Esophagus (tissue), 2 donors: ENCODE measurements around the gene SERPINB12. TPM values are rescaled to one million over a fixed set of nuclear protein-coding genes. Genes with fewer than 3 reads are reported as not detected.
A peak's percentile ranks its signal among the peaks of the same experiment; 100 is the strongest.

ENCODE experiments used
- H3K27ac ChIP-seq, 2 donors: one replicate each; pipeline ENCODE4 v1.5.1; 2013; ENCODE audit warnings: low read depth in 2 of 2, mild to moderate bottlenecking in 2 of 2, inconsistent platforms in 1 of 2, low read length in 1 of 2, moderate library complexity in 1 of 2
- H3K27me3 ChIP-seq, 2 donors: one replicate each; pipeline ENCODE4 v1.6.1; 2013; ENCODE audit warnings: low read length in 2 of 2, control low read depth in 1 of 2, mild to moderate bottlenecking in 1 of 2; ENCODE audit not compliant: insufficient read depth in 2 of 2, control insufficient read depth in 1 of 2
- H3K36me3 ChIP-seq, 2 donors: one replicate each; pipeline ENCODE4 v1.6.1; 2013; ENCODE audit warnings: low read length in 1 of 2; ENCODE audit not compliant: control insufficient read depth in 2 of 2, insufficient read depth in 2 of 2
- H3K4me1 ChIP-seq, 2 donors: one replicate each; pipeline ENCODE4 v1.6.1; 2013; ENCODE audit warnings: low read length in 1 of 2; ENCODE audit not compliant: control insufficient read depth in 2 of 2, insufficient read depth in 2 of 2
- H3K4me3 ChIP-seq, 2 donors: one replicate each; pipeline ENCODE4 v1.5.1; 2013; ENCODE audit warnings: low read length in 2 of 2, mild to moderate bottlenecking in 2 of 2, low read depth in 1 of 2, moderate library complexity in 1 of 2
- H3K9me3 ChIP-seq, 2 donors: one replicate each; pipeline ENCODE4 v1.6.1; 2013; ENCODE audit warnings: mild to moderate bottlenecking in 2 of 2, low read depth in 1 of 2, low read length in 1 of 2, moderate library complexity in 1 of 2; ENCODE audit not compliant: control insufficient read depth in 2 of 2, insufficient read depth in 1 of 2
- WGBS, 2 donors: extraction: QIAGEN DNeasy Blood & Tissue Kit; methylation state at CpG; one replicate each; pipeline ENCODE4 v1.1.7; 2013; 5-methylcytosine and 5-hydroxymethylcytosine counted together
- polyA plus RNA-seq, 2 donors: library from polyadenylated mRNA; stranded (reverse); fragments of 200-250 nt; gene quantifications; one replicate each; pipeline ENCODE4 v1.2.3, GENCODE V29; 2013
- donor health status: healthy with polysubstance abuse.
- donor health status: Bipolar disorder and iron deficiency.

Gene SERPINB12
- polyA plus RNA-seq, 2 donors = 0.16 to 1.4 TPM

GRCh38 chr18:63544017-63544416 is 1.8 kb downstream of the SERPINB12 start:
- no peaks in the 10 kb centered on the region for H3K36me3 ChIP-seq
- 79 to 84% methylated on average over 2 of the region's 2 CpGs for WGBS, 2 donors
- H3K9me3 ChIP-seq = no peaks in the 10 kb centered on the region

GRCh38 chr18:63545000-63545399 is 2.8 kb downstream of the SERPINB12 start:
- Histone ChIP-seq H3K9me3 (no peaks in the 10 kb centered on the region), H3K27me3 (no peaks in the 10 kb centered on the region), H3K4me3 (no peak overlapping the region), H3K27ac (no peak overlapping the region), H3K36me3 (no peaks in the 10 kb centered on the region), H3K4me1 (peaks cover 0 to 3% of the 10 kb centered on the region in 2 donors)
- WGBS, 2 donors = 71 to 82% methylated on average over 3 of the region's 3 CpGs

More at GRCh38 chr18:63544017-63544416, 1.8 kb downstream of the SERPINB12 start:
- no peak overlapping the region for H3K27ac ChIP-seq
- H3K4me3 ChIP-seq = no peak overlapping the region
- no peaks in the 10 kb centered on the region for H3K27me3 ChIP-seq
- no peaks in the 10 kb centered on the region for H3K4me1 ChIP-seq

- Histone ChIP-seq H3K36me3 (no peaks in the 10 kb centered on the region), H3K27me3 (no peaks in the 10 kb centered on the region), H3K4me3 (no peak overlapping the region), H3K9me3 (no peaks in the 10 kb centered on the region), H3K27ac (no peak overlapping the region), H3K4me1 (peaks cover 0 to 3% of the 10 kb centered on the region in 2 donors)
- 23 to 32% methylated on average over 1 of the region's 1 CpG for WGBS, 2 donors
Observed at GRCh38 chr18:63550068-63550467, 7.9 kb downstream of the SERPINB12 start.

GRCh38 chr18:63551769-63552168 is 9.6 kb downstream of the SERPINB12 start:
- no peak overlapping the region for H3K27ac ChIP-seq
- peaks cover 0 to 3% of the 10 kb centered on the region in 2 donors for H3K4me1 ChIP-seq
- H3K9me3 ChIP-seq = no peaks in the 10 kb centered on the region
- H3K27me3 ChIP-seq = no peaks in the 10 kb centered on the region
- no peaks in the 10 kb centered on the region for H3K36me3 ChIP-seq
- WGBS, 2 donors = 78 to 80% methylated on average over 3 of the region's 3 CpGs
- H3K4me3 ChIP-seq = no peak overlapping the region

- peak overlapping the region; percentile 27 to 93 for H3K27ac ChIP-seq
- H3K27me3 ChIP-seq = no peaks in the 10 kb centered on the region
- H3K4me3 ChIP-seq = no peak overlapping the region
- H3K4me1 ChIP-seq = peaks cover 0 to 3% of the 10 kb centered on the region in 2 donors
- 84 to 87% methylated on average over 2 of the region's 2 CpGs for WGBS, 2 donors
- H3K9me3 ChIP-seq = no peaks in the 10 kb centered on the region
- H3K36me3 ChIP-seq = no peaks in the 10 kb centered on the region
Observed at GRCh38 chr18:63552581-63552980, 10.4 kb downstream of the SERPINB12 start.

- no peak overlapping the region for H3K4me3 ChIP-seq
- H3K4me1 ChIP-seq = peaks cover 0 to 3% of the 10 kb centered on the region in 2 donors
- 9 to 14% methylated on average over 1 of the region's 1 CpG for WGBS, 2 donors
- no peaks in the 10 kb centered on the region for H3K9me3 ChIP-seq
- H3K27me3 ChIP-seq = no peaks in the 10 kb centered on the region
- no peaks in the 10 kb centered on the region for H3K36me3 ChIP-seq
- peak overlapping the region; percentile 27 to 93 for H3K27ac ChIP-seq
Observed at GRCh38 chr18:63553081-63553480, 10.9 kb downstream of the SERPINB12 start.

- Histone ChIP-seq H3K4me3 (no peak overlapping the region), H3K27ac (no peak overlapping the region), H3K36me3 (no peaks in the 10 kb centered on the region), H3K4me1 (no peaks in the 10 kb centered on the region), H3K27me3 (no peaks in the 10 kb centered on the region), H3K9me3 (no peaks in the 10 kb centered on the region)
- WGBS, 2 donors = 83 to 84% methylated on average over 9 of the region's 9 CpGs
Observed at GRCh38 chr18:63559567-63560491, 17.7 kb downstream of the SERPINB12 start.

GRCh38 chr18:63562284-63562683 is 20.1 kb downstream of the SERPINB12 start:
- WGBS, 2 donors = 93 to 95% methylated on average over 4 of the region's 4 CpGs
- no peaks in the 10 kb centered on the region for H3K27me3 ChIP-seq
- no peak overlapping the region for H3K4me3 ChIP-seq
- no peak overlapping the region for H3K27ac ChIP-seq
- H3K4me1 ChIP-seq = no peaks in the 10 kb centered on the region
- H3K9me3 ChIP-seq = no peaks in the 10 kb centered on the region
- no peaks in the 10 kb centered on the region for H3K36me3 ChIP-seq

GRCh38 chr18:63564021-63564420 is 21.9 kb downstream of the SERPINB12 start:
- Histone ChIP-seq H3K4me1 (no peaks in the 10 kb centered on the region), H3K9me3 (peaks cover 0 to 2% of the 10 kb centered on the region in 2 donors), H3K4me3 (no peak overlapping the region), H3K36me3 (no peaks in the 10 kb centered on the region), H3K27ac (no peak overlapping the region), H3K27me3 (no peaks in the 10 kb centered on the region)
- WGBS, 2 donors = 88 to 91% methylated on average over 4 of the region's 4 CpGs

GRCh38 chr18:63564561-63564960 is 22.4 kb downstream of the SERPINB12 start:
- Histone ChIP-seq H3K27ac (no peak overlapping the region), H3K4me3 (no peak overlapping the region), H3K36me3 (no peaks in the 10 kb centered on the region), H3K4me1 (no peaks in the 10 kb centered on the region), H3K9me3 (peaks cover 0 to 2% of the 10 kb centered on the region in 2 donors), H3K27me3 (no peaks in the 10 kb centered on the region)
- 71 to 76% methylated on average over 1 of the region's 1 CpG for WGBS, 2 donors
